ENCODE results near the gene ALDH2.

The ALDH2 gene

DNA sequence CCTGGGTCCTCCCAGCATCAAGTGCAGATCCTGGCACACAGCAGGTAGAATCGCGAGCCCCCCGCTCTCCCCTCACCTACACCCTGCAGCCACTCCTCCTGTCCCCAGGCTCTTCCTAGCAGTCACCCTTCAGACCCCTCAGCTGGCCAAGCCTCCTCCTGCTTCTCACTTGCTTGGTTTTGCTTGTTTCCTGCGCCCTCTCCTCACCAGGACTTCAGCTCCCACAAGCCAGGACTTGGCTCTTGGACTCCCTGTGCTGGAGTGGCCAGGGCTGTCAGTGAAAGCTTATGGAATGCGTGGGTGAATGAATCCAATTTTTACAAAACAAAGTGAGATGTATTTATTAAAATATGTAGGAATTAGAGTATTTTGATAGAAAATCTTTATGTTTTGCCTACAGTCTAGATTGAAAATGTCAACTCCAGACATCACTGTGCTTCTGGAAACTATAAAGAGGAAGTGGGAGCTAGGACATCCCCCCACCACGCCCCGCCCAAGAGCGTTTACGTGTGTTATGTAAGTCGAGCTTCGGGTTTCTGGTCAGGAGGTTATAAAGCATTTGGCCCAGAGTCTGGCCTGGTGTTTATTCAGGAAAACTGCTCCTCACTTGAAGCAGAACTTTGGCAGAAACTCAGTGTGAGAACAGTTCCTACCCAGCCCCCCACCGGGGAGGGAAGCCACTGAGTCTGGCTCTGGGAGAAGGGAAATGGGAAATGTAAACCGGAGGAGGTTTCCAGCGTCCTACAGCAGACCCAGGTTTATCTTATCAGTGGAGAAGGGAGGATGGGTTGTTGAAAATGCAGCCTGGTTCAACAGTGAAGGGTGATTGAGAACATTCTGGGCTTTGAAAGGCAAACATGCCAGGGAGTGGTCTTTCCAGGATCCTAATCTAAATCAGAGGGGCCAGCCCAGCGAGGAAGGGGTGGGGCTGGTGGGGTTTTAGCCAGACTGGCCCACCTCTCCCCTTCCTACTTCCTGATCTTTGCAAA lies 8.8 kb downstream of the ALDH2 start:
- POLR2A ChIA-PET = interaction anchor here (1.6 kb wide), 1 partner anchor 13 kb away, joined by 4 read pairs; no protein-coding TSS in a partner anchor
- H3K4me3 ChIP-seq (ENCODE audit: low read depth, low read length) = no peak overlapping the region
- DNase-seq (ENCODE audit: low read depth, low spot score) = no peak

DNA sequence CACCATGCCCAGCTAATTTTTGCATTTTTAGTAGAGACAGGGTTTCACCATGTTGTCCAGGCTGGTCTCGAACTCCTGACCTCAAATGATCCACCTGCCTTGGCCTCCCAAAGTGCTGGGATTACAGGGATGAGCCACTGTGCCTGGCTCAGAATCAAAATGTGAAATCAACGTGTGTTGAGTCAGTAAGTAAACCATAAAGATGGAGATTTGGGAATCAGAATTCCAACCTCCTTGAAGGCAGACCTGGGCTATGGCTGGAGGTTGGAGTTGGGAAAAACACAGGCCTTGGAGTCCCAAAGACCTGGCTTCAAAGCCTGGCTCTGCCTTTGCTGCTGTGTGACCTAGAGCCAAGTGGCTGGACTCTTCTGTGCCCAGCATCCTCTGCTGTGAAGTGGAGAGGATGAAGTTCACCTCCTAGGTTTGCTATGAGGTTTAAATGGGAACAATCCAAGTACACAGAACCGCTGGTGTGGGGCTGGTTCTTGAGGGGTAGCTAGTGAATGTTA lies 10.2 kb downstream of the ALDH2 start:
- TF ChIP-seq, protein P1, sequence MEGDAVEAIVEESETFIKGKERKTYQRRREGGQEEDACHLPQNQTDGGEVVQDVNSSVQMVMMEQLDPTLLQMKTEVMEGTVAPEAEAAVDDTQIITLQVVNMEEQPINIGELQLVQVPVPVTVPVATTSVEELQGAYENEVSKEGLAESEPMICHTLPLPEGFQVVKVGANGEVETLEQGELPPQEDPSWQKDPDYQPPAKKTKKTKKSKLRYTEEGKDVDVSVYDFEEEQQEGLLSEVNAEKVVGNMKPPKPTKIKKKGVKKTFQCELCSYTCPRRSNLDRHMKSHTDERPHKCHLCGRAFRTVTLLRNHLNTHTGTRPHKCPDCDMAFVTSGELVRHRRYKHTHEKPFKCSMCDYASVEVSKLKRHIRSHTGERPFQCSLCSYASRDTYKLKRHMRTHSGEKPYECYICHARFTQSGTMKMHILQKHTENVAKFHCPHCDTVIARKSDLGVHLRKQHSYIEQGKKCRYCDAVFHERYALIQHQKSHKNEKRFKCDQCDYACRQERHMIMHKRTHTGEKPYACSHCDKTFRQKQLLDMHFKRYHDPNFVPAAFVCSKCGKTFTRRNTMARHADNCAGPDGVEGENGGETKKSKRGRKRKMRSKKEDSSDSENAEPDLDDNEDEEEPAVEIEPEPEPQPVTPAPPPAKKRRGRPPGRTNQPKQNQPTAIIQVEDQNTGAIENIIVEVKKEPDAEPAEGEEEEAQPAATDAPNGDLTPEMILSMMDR (IDR thresholded peaks at IDR 0.05; ENCODE audit: insufficient read depth, low read length, missing control alignments) = no peak
- CTCF ChIA-PET = interaction anchor here (0.8 to 2.1 kb wide), 6 partner anchors 11 to 36 kb away, joined by 3 to 8 read pairs (median 3); no protein-coding TSS in a partner anchor

More for the DNA sequence above, 8.8 kb downstream of the ALDH2 start:
- TF ChIP-seq, protein P1 (IDR thresholded peaks at IDR 0.05; ENCODE audit: insufficient read depth, low read length, missing control alignments) = no peak
- CTCF ChIA-PET = interaction anchor here (0.8 to 2.1 kb wide), 6 partner anchors 9 to 38 kb away, joined by 3 to 10 read pairs (median 6); no protein-coding TSS in a partner anchor

DNA sequence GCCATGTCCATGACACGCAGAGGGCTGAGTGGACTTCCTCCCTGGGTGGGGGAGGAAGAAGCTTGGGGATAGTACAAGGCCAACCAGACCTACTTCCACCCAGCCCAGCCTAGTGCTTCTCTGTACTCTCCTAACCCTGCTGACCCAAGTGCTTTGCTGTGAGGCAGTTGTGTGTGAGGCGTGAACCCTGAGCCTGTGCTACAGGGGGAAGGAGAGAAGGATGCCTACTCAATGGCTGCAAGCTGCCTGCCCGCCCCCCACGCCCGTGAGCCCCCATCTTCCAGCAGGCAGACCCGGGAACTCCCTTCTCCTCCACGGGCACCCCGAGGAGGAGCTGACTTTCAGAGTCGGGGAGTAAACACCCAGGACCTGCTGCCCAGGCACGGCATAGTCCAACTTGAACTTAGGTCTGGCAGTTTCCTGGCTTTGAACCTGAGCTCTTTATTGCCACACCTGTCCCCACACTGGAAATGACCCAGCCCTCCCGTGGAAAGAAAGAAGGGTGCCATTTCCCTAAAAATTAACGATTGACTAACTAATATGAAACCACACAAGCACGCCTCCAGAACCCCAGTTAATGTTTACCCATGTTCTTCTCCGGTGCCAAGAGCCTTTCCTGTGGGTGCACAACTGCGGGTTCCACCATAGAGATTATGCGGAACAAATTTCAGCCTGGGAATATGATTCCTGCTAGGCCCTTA lies 10.8 kb downstream of the ALDH2 start:
- ChIA-PET POLR2A (no interaction called here), CTCF (interaction anchor here (0.6 to 2.1 kb wide), 6 partner anchors 10 to 35 kb away, joined by 3 to 8 read pairs (median 3); no protein-coding TSS in a partner anchor)
- no peak overlapping the region for H3K4me3 ChIP-seq (ENCODE audit: low read depth, low read length)
- DNase-seq (ENCODE audit: low read depth, low spot score) = no peak
- TF ChIP-seq, protein P1 (IDR thresholded peaks at IDR 0.05; ENCODE audit: insufficient read depth, low read length, missing control alignments) = no peak

More for the DNA sequence above, 10.2 kb downstream of the ALDH2 start:
- POLR2A ChIA-PET = no interaction called here
- DNase-seq (ENCODE audit: low read depth, low spot score) = no peak
- H3K4me3 ChIP-seq (ENCODE audit: low read depth, low read length) = no peak overlapping the region

DNA sequence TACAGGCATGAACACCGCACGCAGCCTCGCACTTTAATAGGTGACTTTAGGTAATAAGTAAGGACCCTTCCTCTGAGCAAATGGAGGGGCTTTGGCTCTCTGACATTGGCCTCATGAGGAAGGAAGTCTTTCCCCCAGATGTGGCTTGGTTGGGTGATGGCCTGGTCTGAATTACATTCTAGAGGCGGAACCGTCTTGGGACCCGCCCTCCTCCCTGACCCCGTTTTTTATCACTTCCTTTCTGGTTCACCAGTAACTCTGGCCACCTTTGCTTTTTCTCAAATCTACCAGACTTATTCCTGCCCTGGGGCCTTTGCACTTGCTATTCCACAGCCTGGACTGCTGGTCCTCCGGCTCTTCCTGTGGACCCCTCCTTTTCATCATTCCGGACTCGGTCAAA lies 13.4 kb downstream of the ALDH2 start:
- DNase-seq (ENCODE audit: low read depth, low spot score) = no peak
- CTCF ChIA-PET = interaction anchor here (1.3 kb wide), 1 partner anchor 33 kb away, joined by 4 read pairs; no protein-coding TSS in a partner anchor
- H3K4me3 ChIP-seq (ENCODE audit: low read depth, low read length) = no peak overlapping the region
- POLR2A ChIA-PET = no interaction called here
- TF ChIP-seq, protein P1 (IDR thresholded peaks at IDR 0.05; ENCODE audit: insufficient read depth, low read length, missing control alignments) = no peak

DNA sequence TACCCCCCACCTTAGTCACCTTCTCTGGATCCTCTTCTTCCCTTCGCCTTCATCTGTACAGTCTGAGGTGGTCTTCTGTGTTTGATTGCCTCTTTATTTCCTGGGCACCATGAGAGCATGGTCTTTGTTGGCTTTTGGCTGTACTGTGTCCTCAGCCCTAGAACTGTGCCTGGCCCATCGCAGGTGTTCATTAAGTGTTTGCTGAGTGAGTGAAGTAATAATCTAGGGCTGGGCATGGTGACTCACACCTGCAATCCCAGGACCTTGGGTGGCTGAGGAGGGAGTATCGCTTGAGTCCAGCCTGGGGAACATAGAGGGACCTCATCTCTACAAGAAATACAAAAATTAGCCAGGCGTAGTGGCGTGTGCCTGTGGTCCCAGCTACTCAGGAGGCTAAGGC lies 13.9 kb downstream of the ALDH2 start:
- TF ChIP-seq, protein P1 (IDR thresholded peaks at IDR 0.05; ENCODE audit: insufficient read depth, low read length, missing control alignments) = no peak
- POLR2A ChIA-PET = no interaction called here
- CTCF ChIA-PET = no interaction called here
- no peak for DNase-seq (ENCODE audit: low read depth, low spot score)
- H3K4me3 ChIP-seq (ENCODE audit: low read depth, low read length) = no peak overlapping the region
